Esophagus muscularis mucosa (tissue), 4 donors: ENCODE measurements around the gene CNOT3. TPM values are rescaled to one million over a fixed set of nuclear protein-coding genes. Genes with fewer than 3 reads are reported as not detected.
A peak's percentile ranks its signal among the peaks of the same experiment; 100 is the strongest.
"Not testable (repeated sequence)": the region's sequence is repeated elsewhere in the genome, so short reads cannot be mapped to it uniquely, and the experiment has no call there.

Source experiments
- DNase-seq: peaks from one replicate; pipeline ENCODE4 v3.0.0-alpha.2; 2017; ENCODE audit errors: extremely low spot score
- H3K27ac ChIP-seq, 4 donors: fragments of 200-600 bp; sonication (generic); replicated peaks in 1 of 4; 1 replicate in 3 of 4; 2 replicates in 1 of 4; pipeline ENCODE4 v1.5.1; 2016 to 2019; ENCODE audit warnings: mild to moderate bottlenecking in 1 of 4
- H3K27me3 ChIP-seq, 4 donors: fragments of 200-600 bp; sonication (generic); one replicate each; pipeline versions ENCODE4 v1.5.1 to v1.6.0; 2016 to 2019
- H3K36me3 ChIP-seq, 4 donors: fragments of 200-600 bp; sonication (generic); one replicate each; pipeline ENCODE4 v1.5.1; 2016 to 2019
- H3K4me1 ChIP-seq, 4 donors: fragments of 200-600 bp; sonication (generic); one replicate each; pipeline ENCODE4 v1.5.1; 2016 to 2019
- H3K4me3 ChIP-seq, 4 donors: fragments of 200-600 bp; sonication (generic); 1 replicate in 2 of 4; 2 replicates in 2 of 4; pipeline ENCODE4 v1.5.1; 2016 to 2019; ENCODE audit warnings: mild to moderate bottlenecking in 4 of 4, moderate library complexity in 1 of 4
- H3K9me3 ChIP-seq, 4 donors: fragments of 200-600 bp; sonication (generic); 1 replicate in 3 of 4; 2 replicates in 1 of 4; pipeline ENCODE4 v1.5.1; 2016 to 2019
- CTCF ChIP-seq, 3 experiments: fragments of 200-600 bp in 2 of 3; fragments of 450-650 bp in 1 of 3; sonication (generic) in 2 of 3; IDR thresholded peaks; one replicate each; pipeline ENCODE4 v1.5.1; 2017 to 2019; ENCODE audit warnings: antibody characterized with exemption in 3 of 3, mild to moderate bottlenecking in 2 of 3, moderate library complexity in 1 of 3
- EP300 ChIP-seq: sonication (generic); formaldehyde crosslinking; IDR thresholded peaks from one replicate; pipeline ENCODE4 v1.6.1; 2017; ENCODE audit warnings: antibody characterized with exemption
- POLR2A ChIP-seq: fragments of 450-650 bp; IDR thresholded peaks from one replicate; pipeline ENCODE4 v1.6.1; 2017; ENCODE audit warnings: antibody characterized with exemption, moderate library complexity, mild to moderate bottlenecking, low read depth
- POLR2AphosphoS5 ChIP-seq, 2 donors: sonication (generic); formaldehyde crosslinking; IDR thresholded peaks; one replicate each; pipeline ENCODE4 v1.6.1; 2017; ENCODE audit warnings: antibody characterized with exemption in 2 of 2
- WGBS: methylation state at CpG from one replicate; pipeline ENCODE4 v1.1.5; 2018; 5-methylcytosine and 5-hydroxymethylcytosine counted together
- intact Hi-C: fragments of 100-400 bp; cut with DNase I; formaldehyde crosslinking; loops from one replicate; pipeline ENCODE4 v1.15.1; 2023
- total RNA-seq, 4 donors: library from RNA; depleted of rRNA; stranded (reverse); fragments of >200 nt; gene quantifications; one replicate each; pipeline versions ENCODE4 v1.1.0 to v1.2.1, GENCODE V29; 2016

Gene CNOT3
- 10 to 100 TPM; 15.1 to 25.3 (median 21.1) TPM for total RNA-seq

- Histone ChIP-seq H3K27ac (peak within 1 kb of the TSS; percentile 94 to 98 (median 97)), H3K4me3 (peak within 1 kb of the TSS; percentile 93 to 100 (median 98)), H3K4me1 (peaks cover 28 to 56% (median 48%) of the 10 kb centered on the region in 4 donors), H3K36me3 (peaks cover 6 to 36% (median 25%) of the 10 kb centered on the region in 4 donors), H3K27me3 (no peaks in the 10 kb centered on the region), H3K9me3 (no peaks in the 10 kb centered on the region)
- intact Hi-C loops, result no loop called here
- peak in 1 of 3 experiments; percentile 6 for TF ChIP-seq CTCF (IDR thresholded peaks at IDR 0.05)
- TF ChIP-seq EP300, result no peak
- TF ChIP-seq POLR2AphosphoS5 (IDR thresholded peaks at IDR 0.05), result peak; percentile 93 to 94
- peak; percentile 73 for TF ChIP-seq POLR2A
- WGBS, result 1% methylated on average over 13 of the region's 103 CpGs
- no peak for DNase-seq
Observed at GRCh38 chr19:54137699-54138488, at the start of gene CNOT3. TSS of gene CNOT3 (plus strand) at chr19:54137762. CDS start at chr19:54142979, 5,217 bp downstream.

GRCh38 chr19:54094426-54095000 lies 43.0 kb upstream of the CNOT3 start:
- no peaks in the 10 kb centered on the region for H3K36me3 ChIP-seq
- H3K27ac ChIP-seq, result no peak overlapping the region
- TF ChIP-seq POLR2A (no peak), CTCF (IDR thresholded peaks at IDR 0.05) (no peak)
- WGBS, result 86% methylated on average over 17 of the region's 17 CpGs
- H3K9me3 ChIP-seq, result no peaks in the 10 kb centered on the region
- intact Hi-C loops, result no loop called here
- H3K27me3 ChIP-seq, result peaks cover 0 to 43% (median 4%) of the 10 kb centered on the region in 4 donors
- peaks cover 0 to 19% (median 14%) of the 10 kb centered on the region in 4 donors for H3K4me1 ChIP-seq
- no peak for DNase-seq
- no peak overlapping the region for H3K4me3 ChIP-seq

DNA sequence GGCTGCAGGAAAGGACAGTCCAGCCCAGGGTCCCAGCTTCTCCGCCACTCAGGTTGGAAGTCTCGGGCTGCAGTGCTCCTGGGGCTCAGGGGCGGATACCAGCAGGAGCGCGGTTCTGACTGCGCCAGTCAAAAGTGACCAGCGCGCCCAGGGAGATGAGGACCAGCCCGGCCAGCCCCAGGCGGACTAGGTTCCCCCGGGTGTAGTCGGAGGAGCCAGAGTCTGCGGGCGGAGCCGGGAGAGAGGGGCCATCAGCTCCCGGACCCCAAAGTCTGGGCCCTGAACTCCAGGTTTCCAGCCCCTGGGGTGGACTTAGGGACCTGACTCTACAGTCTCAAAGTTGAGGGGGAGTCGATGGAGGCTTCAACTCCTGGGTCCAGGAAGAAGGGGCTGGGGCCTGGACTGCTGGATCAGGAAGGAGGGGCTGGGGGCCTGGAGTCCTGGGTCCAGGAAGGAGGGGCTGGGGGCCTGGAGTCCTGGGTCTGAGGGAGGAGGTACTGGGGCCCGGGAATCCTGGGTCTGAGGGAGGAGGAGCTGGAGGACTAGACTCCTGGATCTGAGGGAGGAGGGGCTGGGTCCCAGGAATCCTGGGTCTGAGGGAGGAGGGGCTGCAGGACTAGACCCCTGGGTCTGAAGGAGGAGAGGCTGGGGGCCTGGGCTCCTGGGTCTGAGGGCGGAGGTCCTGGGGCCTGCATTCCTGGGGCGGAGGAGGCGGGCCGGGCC lies 42.3 kb upstream of the CNOT3 start:
- intact Hi-C loops, result no loop called here
- peak overlapping the region; percentile 45 to 58 (median 50) for H3K4me3 ChIP-seq
- H3K27me3 ChIP-seq, result peaks cover 0 to 36% (median 4%) of the 10 kb centered on the region in 4 donors
- peaks cover 0 to 19% (median 14%) of the 10 kb centered on the region in 4 donors for H3K4me1 ChIP-seq
- DNase-seq, result no peak
- no peaks in the 10 kb centered on the region for H3K36me3 ChIP-seq
- TF ChIP-seq EP300 (no peak), CTCF (IDR thresholded peaks at IDR 0.05) (no peak), POLR2A (no peak), POLR2AphosphoS5 (IDR thresholded peaks at IDR 0.05) (no peak)
- 58% methylated on average over 12 of the region's 22 CpGs for WGBS
- H3K9me3 ChIP-seq, result no peaks in the 10 kb centered on the region
- peak overlapping the region in 1 of 4 donors; percentile 78 for H3K27ac ChIP-seq

GRCh38 chr19:54095859-54096616 lies 41.5 kb upstream of the CNOT3 start:
- H3K4me3 ChIP-seq, result peak overlapping the region; percentile 45 to 58 (median 50)
- peaks cover 0 to 28% (median 4%) of the 10 kb centered on the region in 4 donors for H3K27me3 ChIP-seq
- intact Hi-C loops, H3K36me3 ChIP-seq, DNase-seq, H3K9me3 ChIP-seq: not testable (repeated sequence)
- peak overlapping the region in 3 of 4 donors; percentile 13 to 78 (median 23) for H3K27ac ChIP-seq
- H3K4me1 ChIP-seq, result peaks cover 0 to 19% (median 14%) of the 10 kb centered on the region in 4 donors
- peak in 1 of 3 experiments; percentile 23 for TF ChIP-seq CTCF (IDR thresholded peaks at IDR 0.05)
- WGBS, result 0% methylated on average over 18 of the region's 46 CpGs
